ENCODE results near the gene IL36RN.

Gene IL36RN

DNA sequence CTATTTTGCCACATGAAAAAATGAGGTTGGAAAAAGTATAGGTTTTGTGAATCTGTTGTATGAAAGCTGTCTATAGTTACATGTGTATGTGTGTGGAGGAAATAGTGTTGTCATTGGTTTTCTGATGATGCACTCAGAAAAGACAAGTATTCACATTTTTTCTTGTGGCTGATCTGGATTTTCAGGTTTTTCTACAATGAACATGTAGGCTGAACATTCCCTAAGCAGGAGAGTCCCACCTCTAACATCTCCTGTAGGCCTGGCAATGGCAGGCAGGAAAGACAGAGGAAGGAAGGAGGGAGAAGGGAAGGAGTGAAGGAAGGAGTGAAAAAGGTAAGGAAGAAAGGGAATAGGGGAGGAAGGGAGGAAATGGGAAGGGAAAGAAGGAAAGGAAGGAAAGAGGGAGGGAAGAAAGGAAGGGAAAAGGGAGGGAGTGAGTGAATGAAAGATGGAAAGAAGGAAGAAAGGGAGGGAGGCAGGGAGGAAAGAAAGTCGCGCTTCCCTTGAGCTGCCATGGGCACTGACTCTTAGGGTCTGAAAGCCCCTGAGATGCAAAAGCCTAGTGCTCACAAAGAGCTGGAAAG, 495 bp upstream of the IL36RN start:
- H3K4me3 Mint-ChIP-seq: no peak overlapping the region
- CTCF ChIA-PET: interaction anchor here (1.0 kb wide), 1 partner anchor 99 kb away, joined by 3 read pairs; no protein-coding TSS in a partner anchor
- H3K9me3 Mint-ChIP-seq: peaks cover 21% of the 10 kb centered on the region
- H3K27me3 Mint-ChIP-seq: peaks cover 8% of the 10 kb centered on the region
- no peak overlapping the region for H3K27ac Mint-ChIP-seq
- no peaks in the 10 kb centered on the region for H3K4me1 Mint-ChIP-seq
- H3K36me3 Mint-ChIP-seq: no peaks in the 10 kb centered on the region
- no peak for DNase-seq

DNA sequence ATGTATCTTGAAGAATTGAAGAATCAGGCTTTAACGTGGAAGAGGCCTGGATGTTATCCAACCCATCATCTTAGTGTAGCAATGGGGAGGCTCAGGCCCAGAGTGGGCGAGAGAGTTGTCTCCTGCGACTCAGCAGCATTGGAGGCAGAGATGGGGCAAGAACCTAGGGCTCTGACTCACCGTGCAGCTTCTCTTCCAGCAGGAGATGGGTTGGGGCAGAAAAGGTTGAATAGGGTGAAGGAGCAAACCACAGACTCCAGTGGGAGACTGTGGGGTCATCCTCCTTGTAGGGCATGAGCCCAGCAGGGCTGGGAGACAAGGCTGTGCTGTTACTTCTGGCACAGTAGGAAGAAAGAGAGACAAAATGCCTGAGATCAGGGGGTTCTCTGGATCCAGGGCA, 1.4 kb downstream of the IL36RN start:
- Mint-ChIP-seq H3K4me1 (no peaks in the 10 kb centered on the region), H3K4me3 (no peak overlapping the region), H3K36me3 (no peaks in the 10 kb centered on the region), H3K27me3 (peaks cover 4% of the 10 kb centered on the region), H3K9me3 (peaks cover 9% of the 10 kb centered on the region), H3K27ac (no peak overlapping the region)
- DNase-seq: no peak
- CTCF ChIA-PET: interaction anchor here (1.1 kb wide), 1 partner anchor 20 kb away, joined by 5 read pairs; no protein-coding TSS in a partner anchor

GRCh38 chr2:113060796-113061195, 1.8 kb downstream of the IL36RN start:
- DNase-seq: no peak
- CTCF ChIA-PET: no interaction called here
- no peaks in the 10 kb centered on the region for H3K36me3 Mint-ChIP-seq
- H3K4me3 Mint-ChIP-seq: no peak overlapping the region
- H3K27me3 Mint-ChIP-seq: peaks cover 4% of the 10 kb centered on the region
- peaks cover 5% of the 10 kb centered on the region for H3K9me3 Mint-ChIP-seq
- H3K4me1 Mint-ChIP-seq: no peaks in the 10 kb centered on the region
- no peak overlapping the region for H3K27ac Mint-ChIP-seq

DNA sequence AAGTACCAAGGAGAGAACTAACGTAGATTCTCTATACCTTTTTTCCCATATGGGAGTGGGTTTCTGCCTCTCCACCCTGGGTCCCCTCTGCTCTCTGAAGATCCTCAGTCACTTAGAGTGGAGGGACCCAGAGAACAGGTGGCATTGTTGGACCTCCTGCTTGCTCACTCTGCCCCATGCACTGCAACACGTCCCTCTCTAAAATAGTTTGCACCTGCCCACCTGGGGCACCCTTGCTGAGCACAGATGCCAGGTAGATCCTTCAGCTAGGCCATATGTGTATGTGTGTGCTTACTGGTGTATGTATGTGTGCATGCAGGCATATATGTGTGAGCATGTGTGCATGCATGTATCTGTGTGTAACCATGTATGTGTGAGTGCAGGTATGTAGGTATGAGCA, 2.2 kb downstream of the IL36RN start:
- CTCF ChIA-PET: no interaction called here
- no peaks in the 10 kb centered on the region for H3K4me1 Mint-ChIP-seq
- H3K4me3 Mint-ChIP-seq: no peak overlapping the region
- H3K27me3 Mint-ChIP-seq: peaks cover 4% of the 10 kb centered on the region
- no peak overlapping the region for H3K27ac Mint-ChIP-seq
- H3K36me3 Mint-ChIP-seq: no peaks in the 10 kb centered on the region
- peaks cover 2% of the 10 kb centered on the region for H3K9me3 Mint-ChIP-seq
- DNase-seq: no peak

- Mint-ChIP-seq H3K36me3 (no peaks in the 10 kb centered on the region), H3K27ac (no peak overlapping the region), H3K27me3 (peaks cover 9% of the 10 kb centered on the region), H3K4me3 (no peak overlapping the region), H3K9me3 (no peaks in the 10 kb centered on the region), H3K4me1 (no peaks in the 10 kb centered on the region)
- CTCF ChIA-PET: no interaction called here
- no peak for DNase-seq
These were observed 3.1 kb downstream of the IL36RN start for GRCh38 chr2:113061896-113062770.

- H3K9me3 Mint-ChIP-seq: no peaks in the 10 kb centered on the region
- no peak for DNase-seq
- H3K27me3 Mint-ChIP-seq: peaks cover 10% of the 10 kb centered on the region
- no peaks in the 10 kb centered on the region for H3K4me1 Mint-ChIP-seq
- no peak overlapping the region for H3K4me3 Mint-ChIP-seq
- CTCF ChIA-PET: interaction anchor here (1.0 to 1.1 kb wide), 2 partner anchors 14 to 122 kb away, joined by 3 to 5 read pairs; no protein-coding TSS in a partner anchor
- no peak overlapping the region for H3K27ac Mint-ChIP-seq
- H3K36me3 Mint-ChIP-seq: no peaks in the 10 kb centered on the region
These were observed 5.3 kb downstream of the IL36RN start for GRCh38 chr2:113064281-113064680.

GRCh38 chr2:113064898-113065297, 5.9 kb downstream of the IL36RN start:
- H3K4me1 Mint-ChIP-seq: no peaks in the 10 kb centered on the region
- CTCF ChIA-PET: interaction anchor here (1.0 to 1.1 kb wide), 2 partner anchors 13 to 122 kb away, joined by 3 to 5 read pairs; no protein-coding TSS in a partner anchor
- no peak overlapping the region for H3K27ac Mint-ChIP-seq
- no peak for DNase-seq
- no peak overlapping the region for H3K4me3 Mint-ChIP-seq
- H3K27me3 Mint-ChIP-seq: peaks cover 13% of the 10 kb centered on the region
- H3K9me3 Mint-ChIP-seq: no peaks in the 10 kb centered on the region
- no peaks in the 10 kb centered on the region for H3K36me3 Mint-ChIP-seq

- DNase-seq: no peak
- Mint-ChIP-seq H3K4me3 (no peak within 1 kb of the TSS), H3K36me3 (no peaks in the 10 kb centered on the region), H3K9me3 (no peaks in the 10 kb centered on the region), H3K27me3 (peaks cover 19% of the 10 kb centered on the region), H3K4me1 (no peaks in the 10 kb centered on the region), H3K27ac (no peak within 1 kb of the TSS)
- CTCF ChIA-PET: interaction anchor here (3.1 kb wide), 1 partner anchor 13 kb away, joined by 12 read pairs; no protein-coding TSS in a partner anchor
These were observed 8.7 kb downstream of the IL36RN start, which contains the start of gene IL1F10 for GRCh38 chr2:113067681-113068080. Gene IL1F10 (plus strand): TSS chr2:113067970. CDS start chr2:113072739, 4,769 bp downstream.

DNA sequence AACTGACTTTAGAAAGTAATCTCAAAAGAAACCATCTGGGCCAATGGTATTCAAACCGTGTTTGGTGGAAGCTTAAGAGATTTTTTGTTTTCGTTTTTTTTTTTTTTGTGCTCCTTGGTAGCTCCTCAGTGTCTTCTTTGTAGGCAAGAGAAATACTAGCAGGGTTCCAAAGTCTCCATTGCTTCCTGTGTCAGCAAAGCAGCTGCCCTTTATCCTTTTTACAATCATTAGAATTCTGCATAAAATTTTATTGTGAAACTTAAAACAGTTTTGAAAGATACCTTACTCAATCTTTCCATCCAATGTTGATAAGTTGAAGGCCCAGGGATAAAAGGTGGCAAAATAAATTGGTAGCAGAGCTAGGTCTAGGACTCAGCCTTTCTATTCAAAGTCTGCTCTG, 9.3 kb downstream of the IL36RN start:
- no peaks in the 10 kb centered on the region for H3K36me3 Mint-ChIP-seq
- H3K9me3 Mint-ChIP-seq: no peaks in the 10 kb centered on the region
- H3K27me3 Mint-ChIP-seq: peaks cover 22% of the 10 kb centered on the region
- no peaks in the 10 kb centered on the region for H3K4me1 Mint-ChIP-seq
- no peak overlapping the region for H3K27ac Mint-ChIP-seq
- CTCF ChIA-PET: interaction anchor here (1.7 to 3.1 kb wide), 2 partner anchors 12 to 127 kb away, joined by 4 to 12 read pairs; no protein-coding TSS in a partner anchor
- no peak for DNase-seq
- no peak overlapping the region for H3K4me3 Mint-ChIP-seq

GRCh38 chr2:113068706-113069485, 9.9 kb downstream of the IL36RN start:
- no peaks in the 10 kb centered on the region for H3K36me3 Mint-ChIP-seq
- no peak overlapping the region for H3K4me3 Mint-ChIP-seq
- H3K27me3 Mint-ChIP-seq: peaks cover 22% of the 10 kb centered on the region
- no peaks in the 10 kb centered on the region for H3K4me1 Mint-ChIP-seq
- DNase-seq: no peak
- no peak overlapping the region for H3K27ac Mint-ChIP-seq
- no peaks in the 10 kb centered on the region for H3K9me3 Mint-ChIP-seq
- CTCF ChIA-PET: interaction anchor here (1.7 to 3.1 kb wide), 2 partner anchors 11 to 127 kb away, joined by 4 to 12 read pairs; no protein-coding TSS in a partner anchor

- no peak overlapping the region for H3K4me3 Mint-ChIP-seq
- H3K9me3 Mint-ChIP-seq: no peaks in the 10 kb centered on the region
- no peak for DNase-seq
- no peaks in the 10 kb centered on the region for H3K36me3 Mint-ChIP-seq
- H3K27ac Mint-ChIP-seq: no peak overlapping the region
- H3K27me3 Mint-ChIP-seq: peaks cover 25% of the 10 kb centered on the region
- H3K4me1 Mint-ChIP-seq: peaks cover 3% of the 10 kb centered on the region
- CTCF ChIA-PET: interaction anchor here (1.7 to 3.1 kb wide), 2 partner anchors 10 to 128 kb away, joined by 4 to 12 read pairs; no protein-coding TSS in a partner anchor
These were observed 10.9 kb downstream of the IL36RN start for GRCh38 chr2:113069676-113070605.

DNA sequence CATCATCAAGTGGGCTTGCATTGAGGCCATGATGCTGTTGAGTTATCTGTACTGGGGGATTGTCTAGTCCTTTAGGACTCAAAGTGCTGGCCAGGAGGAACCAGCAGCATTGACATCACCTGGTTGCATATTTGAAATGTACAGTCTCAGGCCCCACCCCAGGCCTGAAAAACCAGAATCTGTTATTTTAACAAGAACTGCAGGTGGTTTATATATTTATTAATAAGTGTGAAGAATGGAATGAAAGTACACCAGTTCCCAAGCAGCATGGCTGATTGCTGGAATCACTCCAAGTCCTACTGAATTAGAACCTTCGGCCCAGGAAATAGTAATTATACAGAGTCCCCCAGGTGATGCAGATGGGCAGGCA, 11.6 kb downstream of the IL36RN start:
- Mint-ChIP-seq H3K9me3 (no peaks in the 10 kb centered on the region), H3K4me1 (peaks cover 6% of the 10 kb centered on the region), H3K36me3 (no peaks in the 10 kb centered on the region), H3K27ac (no peak overlapping the region), H3K27me3 (peaks cover 27% of the 10 kb centered on the region), H3K4me3 (no peak overlapping the region)
- no peak for DNase-seq
- CTCF ChIA-PET: interaction anchor here (1.0 to 3.1 kb wide), 2 partner anchors 10 kb away, joined by 4 to 12 read pairs; no protein-coding TSS in a partner anchor

GRCh38 chr2:113072584-113072983, 13.6 kb downstream of the IL36RN start:
- H3K9me3 Mint-ChIP-seq: no peaks in the 10 kb centered on the region
- peaks cover 26% of the 10 kb centered on the region for H3K27me3 Mint-ChIP-seq
- no peak for DNase-seq
- peaks cover 6% of the 10 kb centered on the region for H3K4me1 Mint-ChIP-seq
- H3K4me3 Mint-ChIP-seq: no peak overlapping the region
- H3K27ac Mint-ChIP-seq: no peak overlapping the region
- H3K36me3 Mint-ChIP-seq: no peaks in the 10 kb centered on the region
- CTCF ChIA-PET: interaction anchor here (1.5 kb wide), 1 partner anchor 87 kb away, joined by 3 read pairs; no protein-coding TSS in a partner anchor

Measured in activated naive CD4-positive, alpha-beta T cell treated with anti-CD3 and anti-CD28 coated beads, Interleukin-2, amount 10 ng/mL, durations not matched to agents 7 days and 5 days (primary cell).